Smooth muscle cell (in vitro differentiated cells): Measurements from ENCODE around the gene TLE5. TPM values are rescaled to one million over a fixed set of nuclear protein-coding genes. Genes with fewer than 3 reads are reported as not detected.

Source experiments
- DNase-seq: peaks from one replicate; lab custom pipeline; 2025; ENCODE audit not compliant: unreplicated experiment; lab: John Stamatoyannopoulos, UW
- H2AFZ ChIP-seq: fragments of 200-600 bp; sonication (generic); 2 replicates; pipeline ENCODE4 v1.6.0; 2016; ENCODE audit warnings: antibody characterized with exemption, low read depth, mild to moderate bottlenecking
- H3F3A ChIP-seq: fragments of 200-600 bp; sonication (generic); 2 replicates; pipeline ENCODE4 v1.6.0; 2017; ENCODE audit warnings: antibody characterized with exemption, low read depth
- H3K27ac ChIP-seq: fragments of 200-600 bp; sonication (generic); 2 replicates; pipeline ENCODE4 v1.5.1; 2016; ENCODE audit warnings: low read depth, mild to moderate bottlenecking
- H3K27me3 ChIP-seq: fragments of 200-600 bp; sonication (generic); 2 replicates; pipeline ENCODE4 v1.6.1; 2016; ENCODE audit warnings: low read depth, mild to moderate bottlenecking
- H3K36me3 ChIP-seq: fragments of 200-600 bp; sonication (generic); 2 replicates; pipeline ENCODE4 v1.5.1; 2016; ENCODE audit warnings: low read depth
- H3K4me1 ChIP-seq: fragments of 200-600 bp; sonication (generic); 2 replicates; pipeline ENCODE4 v1.5.1; 2016; ENCODE audit warnings: low read depth
- H3K4me2 ChIP-seq: fragments of 200-600 bp; sonication (generic); 2 replicates; pipeline ENCODE4 v1.6.0; 2016; ENCODE audit warnings: mild to moderate bottlenecking
- H3K4me3 ChIP-seq: fragments of 200-600 bp; sonication (generic); 2 replicates; pipeline ENCODE4 v1.5.1; 2016; ENCODE audit warnings: mild to moderate bottlenecking
- H3K79me2 ChIP-seq: fragments of 200-600 bp; sonication (generic); 2 replicates; pipeline ENCODE4 v1.6.0; 2016; ENCODE audit warnings: low read depth, mild to moderate bottlenecking
- H3K9ac ChIP-seq: fragments of 200-600 bp; sonication (generic); 2 replicates; pipeline ENCODE4 v1.6.0; 2016; ENCODE audit warnings: low read depth
- H3K9me3 ChIP-seq: fragments of 200-600 bp; sonication (generic); replicated peaks from 2 replicates; pipeline ENCODE4 v1.5.1; 2016; ENCODE audit warnings: low read depth
- H4K20me1 ChIP-seq: fragments of 200-600 bp; sonication (generic); 2 replicates; pipeline ENCODE4 v1.6.0; 2016; ENCODE audit warnings: low read depth
- WGBS: methylation state at CpG from one replicate; pipeline ENCODE4 v1.1.7; 2016; ENCODE audit warnings: low lambda C conversion rate; 5-methylcytosine and 5-hydroxymethylcytosine counted together
- polyA plus RNA-seq: library from polyadenylated mRNA; unstranded; fragments of >200 nt; fragmentation: Nextera tagmentation; extraction: Ambion mirVana; gene quantifications from 2 replicates; pipeline ENCODE4 v1.2.1, GENCODE V29; 2016
- total RNA-seq: library from RNA; depleted of rRNA; stranded (reverse); fragments of >200 nt; gene quantifications from 2 replicates; pipeline ENCODE4 v1.2.3, GENCODE V29; 2014
- TF ChIP-seq, protein P1 (sequence below): fragments of 200-600 bp; sonication (generic); IDR thresholded peaks from 2 replicates; pipeline ENCODE4 v1.5.1; 2017; ENCODE audit warnings: borderline replicate concordance, mild to moderate bottlenecking, antibody characterized with exemption; ENCODE audit not compliant: insufficient read depth, poor library complexity, severe bottlenecking

TLE5 gene
- total and polyA plus RNA-seq, 2 experiments from 2014 or later, result 146 to 274 TPM

- H3K9ac ChIP-seq, result no peak overlapping the region
- peak overlapping the region; percentile 72 for H2AFZ ChIP-seq
- H3K79me2 ChIP-seq, result no peaks in the 10 kb centered on the region
- no peak for DNase-seq
- peak overlapping the region; percentile 77 for H3K4me2 ChIP-seq
- H3K36me3 ChIP-seq, result no peaks in the 10 kb centered on the region
- WGBS, result 55% methylated on average over 15 of the region's 15 CpGs
- peaks cover 10% of the 10 kb centered on the region for H3K4me1 ChIP-seq
- no peaks in the 10 kb centered on the region for H4K20me1 ChIP-seq
- peaks cover 11% of the 10 kb centered on the region for H3F3A ChIP-seq
- H3K9me3 ChIP-seq, result no peaks in the 10 kb centered on the region
- no peak overlapping the region for H3K27ac ChIP-seq
- TF ChIP-seq, protein P1, sequence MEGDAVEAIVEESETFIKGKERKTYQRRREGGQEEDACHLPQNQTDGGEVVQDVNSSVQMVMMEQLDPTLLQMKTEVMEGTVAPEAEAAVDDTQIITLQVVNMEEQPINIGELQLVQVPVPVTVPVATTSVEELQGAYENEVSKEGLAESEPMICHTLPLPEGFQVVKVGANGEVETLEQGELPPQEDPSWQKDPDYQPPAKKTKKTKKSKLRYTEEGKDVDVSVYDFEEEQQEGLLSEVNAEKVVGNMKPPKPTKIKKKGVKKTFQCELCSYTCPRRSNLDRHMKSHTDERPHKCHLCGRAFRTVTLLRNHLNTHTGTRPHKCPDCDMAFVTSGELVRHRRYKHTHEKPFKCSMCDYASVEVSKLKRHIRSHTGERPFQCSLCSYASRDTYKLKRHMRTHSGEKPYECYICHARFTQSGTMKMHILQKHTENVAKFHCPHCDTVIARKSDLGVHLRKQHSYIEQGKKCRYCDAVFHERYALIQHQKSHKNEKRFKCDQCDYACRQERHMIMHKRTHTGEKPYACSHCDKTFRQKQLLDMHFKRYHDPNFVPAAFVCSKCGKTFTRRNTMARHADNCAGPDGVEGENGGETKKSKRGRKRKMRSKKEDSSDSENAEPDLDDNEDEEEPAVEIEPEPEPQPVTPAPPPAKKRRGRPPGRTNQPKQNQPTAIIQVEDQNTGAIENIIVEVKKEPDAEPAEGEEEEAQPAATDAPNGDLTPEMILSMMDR, result no peak
- H3K27me3 ChIP-seq, result no peaks in the 10 kb centered on the region
- peak overlapping the region; percentile 27 for H3K4me3 ChIP-seq
Observed at GRCh38 chr19:3042621-3043267, 19.6 kb downstream of the TLE5 start.

GRCh38 chr19:3041761-3042620 is 20.3 kb downstream of the TLE5 start:
- TF ChIP-seq, protein P1, result no peak
- H3K9ac ChIP-seq, result peak overlapping the region; percentile 11
- H2AFZ ChIP-seq, result peak overlapping the region; percentile 82
- peaks cover 6% of the 10 kb centered on the region for H3K4me1 ChIP-seq
- H3K4me3 ChIP-seq, result peak overlapping the region; percentile 41
- no peak overlapping the region for H3K27ac ChIP-seq
- H3K9me3 ChIP-seq, result no peaks in the 10 kb centered on the region
- WGBS, result 24% methylated on average over 11 of the region's 40 CpGs
- H3K4me2 ChIP-seq, result peak overlapping the region; percentile 78
- peaks cover 15% of the 10 kb centered on the region for H3F3A ChIP-seq
- H3K79me2 ChIP-seq, result no peaks in the 10 kb centered on the region
- H4K20me1 ChIP-seq, result no peaks in the 10 kb centered on the region
- H3K36me3 ChIP-seq, result no peaks in the 10 kb centered on the region
- DNase-seq, result no peak
- no peaks in the 10 kb centered on the region for H3K27me3 ChIP-seq

DNA sequence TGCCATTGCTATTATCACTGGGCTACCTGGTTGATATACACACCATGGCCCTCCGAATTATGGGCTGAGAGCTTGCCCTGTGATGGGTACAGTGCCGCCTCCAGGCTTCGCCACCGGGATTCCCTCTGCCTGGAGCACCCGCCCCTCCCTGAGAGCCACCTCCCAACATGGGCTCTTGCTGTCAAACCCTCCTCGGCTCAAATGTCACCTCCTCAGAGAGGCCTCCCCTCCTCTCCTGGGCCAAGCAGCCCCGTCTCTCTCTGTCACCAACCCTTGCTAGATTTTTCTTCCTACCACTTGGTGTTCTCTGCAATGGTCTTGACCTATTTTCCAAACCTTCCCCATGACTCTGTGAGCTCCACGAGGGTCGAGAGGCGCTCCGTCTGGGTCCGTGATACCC is 21.0 kb downstream of the TLE5 start:
- peak overlapping the region; percentile 41 for H3K4me3 ChIP-seq
- H3K27ac ChIP-seq, result no peak overlapping the region
- peak overlapping the region; percentile 78 for H3K4me2 ChIP-seq
- H3K4me1 ChIP-seq, result peaks cover 6% of the 10 kb centered on the region
- peaks cover 21% of the 10 kb centered on the region for H3F3A ChIP-seq
- H4K20me1 ChIP-seq, result no peaks in the 10 kb centered on the region
- TF ChIP-seq, protein P1, result no peak
- no peak overlapping the region for H3K9ac ChIP-seq
- no peaks in the 10 kb centered on the region for H3K9me3 ChIP-seq
- 75% methylated on average over 12 of the region's 12 CpGs for WGBS
- no peaks in the 10 kb centered on the region for H3K27me3 ChIP-seq
- no peaks in the 10 kb centered on the region for H3K79me2 ChIP-seq
- DNase-seq, result no peak
- H3K36me3 ChIP-seq, result no peaks in the 10 kb centered on the region
- peak overlapping the region; percentile 82 for H2AFZ ChIP-seq
